HepG2 (cell line): ENCODE data around the gene NHSL1. TPM values are rescaled to one million over a fixed set of nuclear protein-coding genes. Genes with fewer than 3 reads are reported as not detected.

Experiments used
- ATAC-seq: fragments of 200-7000 bp; cut with Tn5 transposase; 3 replicates; pipeline ENCODE4 v1.9.1; 2020; ENCODE audit warnings: mild to moderate bottlenecking, moderate library complexity
- BruUV-seq: library from RNA; stranded (reverse); fragments of 400-500 nt; replicated peaks from 2 replicates; lab custom pipeline; 2021; lab: Mats Ljungman, UMichigan
- CTCF ChIA-PET: fragments of 300-600 bp; formaldehyde crosslinking; extraction: SDS; loops from one replicate; lab custom pipeline; 2021; ENCODE audit warnings: low total read pairs, inconsistent platforms, low intra/inter-chr PET ratio; lab: Yijun Ruan, JAX
- POLR2A ChIA-PET: fragments of 350-600 bp; sonication (Branson Sonifier 250); formaldehyde crosslinking; loops from one replicate; lab custom pipeline; 2020; ENCODE audit warnings: antibody characterized with exemption, inconsistent platforms; lab: Yijun Ruan, JAX
- DNase-seq: peaks from one replicate; pipeline ENCODE4 v3.0.0-alpha.2; 2015; ENCODE audit warnings: low spot score
- FAIRE-seq: peaks from 3 replicates; lab custom pipeline; 2011; peaks lifted over from hg19 to GRCh38; lab: Jason Lieb, UNC
- H2AFZ ChIP-seq: one replicate; pipeline ENCODE4 v1.6.1; 2011; ENCODE audit warnings: low read length, inconsistent platforms
- H3K27ac ChIP-seq: fragments of 300-600 bp; 3 replicates; pipeline ENCODE4 v1.8.0; 2011; ENCODE audit warnings: mixed run types, mild to moderate bottlenecking, mixed read lengths, low read length, inconsistent platforms; ENCODE audit not compliant: insufficient read depth; ENCODE audit errors: extremely low read length
- H3K27me3 ChIP-seq, 2 experiments: fragments of 200-600 bp in 1 of 2; 2 replicates in 1 of 2; 3 replicates in 1 of 2; pipeline versions ENCODE4 v1.6.0 to v1.8.0; 2011; ENCODE audit warnings: low read length in 2 of 2, mild to moderate bottlenecking in 2 of 2, moderate library complexity in 2 of 2, inconsistent platforms in 1 of 2; ENCODE audit not compliant: insufficient read depth in 2 of 2, control insufficient read depth in 1 of 2
- H3K36me3 ChIP-seq, 2 experiments: fragments of 200-600 bp in 1 of 2; replicated peaks in 1 of 2; 2 replicates in 1 of 2; 3 replicates in 1 of 2; pipeline versions ENCODE4 v1.5.1 to v1.8.0; 2011; ENCODE audit warnings: low read length in 2 of 2, inconsistent platforms in 1 of 2; ENCODE audit not compliant: insufficient read depth in 2 of 2, control insufficient read depth in 1 of 2
- H3K4me1 ChIP-seq: 2 replicates; pipeline ENCODE4 v1.5.1; 2012; ENCODE audit warnings: low read length, inconsistent platforms; ENCODE audit not compliant: insufficient read depth
- H3K4me2 ChIP-seq: 2 replicates; pipeline ENCODE4 v1.6.0; 2011; ENCODE audit warnings: low read depth, low read length, inconsistent platforms
- H3K4me3 ChIP-seq, 3 experiments: fragments of 200-600 bp in 1 of 3; sonication (generic), shearing (Covaris generic) in 1 of 3; replicated peaks in 1 of 3; 2 replicates each; pipeline ENCODE4 v1.5.1; 2011 to 2016; ENCODE audit warnings: low read length in 3 of 3, inconsistent platforms in 2 of 3, low read depth in 2 of 3, mild to moderate bottlenecking in 2 of 3, control low read depth in 1 of 3, mixed read lengths in 1 of 3; ENCODE audit not compliant: insufficient read depth in 1 of 3
- H3K79me2 ChIP-seq: one replicate; pipeline ENCODE4 v1.6.1; 2011; ENCODE audit warnings: low read length, inconsistent platforms; ENCODE audit not compliant: insufficient read depth
- H3K9ac ChIP-seq: 2 replicates; pipeline ENCODE4 v1.6.0; 2011; ENCODE audit warnings: mild to moderate bottlenecking, low read depth, low read length, inconsistent platforms; ENCODE audit not compliant: insufficient read depth
- H3K9me3 ChIP-seq: 2 replicates; pipeline ENCODE4 v1.5.1; 2012; ENCODE audit warnings: mild to moderate bottlenecking, low read length
- H4K20me1 ChIP-seq: 2 replicates; pipeline ENCODE4 v1.6.0; 2011; ENCODE audit warnings: inconsistent platforms, mild to moderate bottlenecking, low read length, moderate library complexity; ENCODE audit not compliant: insufficient read depth
- ATF7 ChIP-seq, 2 experiments: fragments of 450-650 bp in 1 of 2; sonication (generic) in 1 of 2; formaldehyde crosslinking in 1 of 2; IDR thresholded peaks; 2 replicates each; pipeline versions ENCODE4 v1.4.0 to v1.6.1; 2016 to 2020; ENCODE audit warnings: antibody characterized with exemption in 1 of 2, mild to moderate bottlenecking in 1 of 2, missing genetic modification reagents in 1 of 2
- BHLHE40 ChIP-seq: IDR thresholded peaks from 2 replicates; pipeline ENCODE4 v1.6.1; 2011; ENCODE audit warnings: low read length, improper control_type of control experiment
- FOXC1 ChIP-seq: sonication (generic); formaldehyde crosslinking; IDR thresholded peaks from 2 replicates; pipeline ENCODE4 v1.8.0; 2022; ENCODE audit warnings: mild to moderate bottlenecking, missing genetic modification reagents, borderline replicate concordance
- GATAD2A ChIP-seq: IDR thresholded peaks from 2 replicates; pipeline ENCODE4 v1.6.1; 2016
- KAT7 ChIP-seq: IDR thresholded peaks from 2 replicates; pipeline ENCODE4 v1.6.1; 2018; ENCODE audit warnings: borderline replicate concordance, missing compliant biosample characterization
- KAT8 ChIP-seq: IDR thresholded peaks from 2 replicates; pipeline ENCODE4 v1.6.1; 2016; ENCODE audit warnings: missing genetic modification reagents, missing compliant biosample characterization
- KLF9 ChIP-seq: IDR thresholded peaks from 2 replicates; pipeline ENCODE4 v1.6.1; 2016; ENCODE audit warnings: low read depth
- MED1 ChIP-seq: sonication (generic); formaldehyde crosslinking; IDR thresholded peaks from 2 replicates; pipeline ENCODE4 v1.4.0; 2020; ENCODE audit warnings: missing genetic modification reagents
- MTA3 ChIP-seq: sonication (generic); formaldehyde crosslinking; IDR thresholded peaks from 2 replicates; pipeline ENCODE4 v1.4.0; 2020; ENCODE audit warnings: missing genetic modification reagents
- NAIF1 ChIP-seq: sonication (generic); formaldehyde crosslinking; IDR thresholded peaks from 2 replicates; pipeline ENCODE4 v1.5.0; 2020; ENCODE audit warnings: mild to moderate bottlenecking, missing genetic modification reagents, borderline replicate concordance
- NCOA2 ChIP-seq: sonication (generic); formaldehyde crosslinking; IDR thresholded peaks from 2 replicates; pipeline ENCODE4 v1.8.0; 2022; ENCODE audit warnings: inconsistent platforms
- NFRKB ChIP-seq: fragments of 450-650 bp; IDR thresholded peaks from 2 replicates; pipeline ENCODE4 v1.6.1; 2017
- NR2C2 ChIP-seq: sonication (generic); formaldehyde crosslinking; IDR thresholded peaks from 2 replicates; pipeline ENCODE4 v1.4.0; 2020; ENCODE audit warnings: missing genetic modification reagents, mild to moderate bottlenecking, moderate library complexity, borderline replicate concordance
- POLR2AphosphoS2 ChIP-seq: IDR thresholded peaks from 2 replicates; pipeline ENCODE4 v1.6.1; 2011; ENCODE audit warnings: low read depth, low read length, improper control_type of control experiment
- SMC3 ChIP-seq: IDR thresholded peaks from 2 replicates; pipeline ENCODE4 v1.6.1; 2011; ENCODE audit warnings: low read length, improper control_type of control experiment
- SOX13 ChIP-seq, 3 experiments: fragments of 450-650 bp in 1 of 3; sonication (generic) in 1 of 3; formaldehyde crosslinking in 1 of 3; IDR thresholded peaks in 2 of 3; conservative IDR thresholded peaks in 1 of 3; 2 replicates each; pipeline versions ENCODE4 v1.5.0 to v1.6.1; 2016 to 2020; ENCODE audit warnings: antibody characterized with exemption in 1 of 3, mild to moderate bottlenecking in 1 of 3, missing compliant biosample characterization in 1 of 3, missing genetic modification reagents in 1 of 3, moderate library complexity in 1 of 3
- TBX2 ChIP-seq: sonication (generic); formaldehyde crosslinking; IDR thresholded peaks from 2 replicates; pipeline ENCODE4 v1.5.0; 2020; ENCODE audit warnings: missing genetic modification reagents, mild to moderate bottlenecking, borderline replicate concordance
- TMF1 ChIP-seq: sonication (generic); formaldehyde crosslinking; IDR thresholded peaks from 2 replicates; pipeline ENCODE4 v1.8.1; 2022; ENCODE audit warnings: low read depth, missing genetic modification reagents
- TOPORS ChIP-seq: sonication (generic); formaldehyde crosslinking; IDR thresholded peaks from 2 replicates; pipeline ENCODE4 v1.8.0; 2023; ENCODE audit warnings: mild to moderate bottlenecking, missing genetic modification reagents
- TP53 ChIP-seq: sonication (generic); formaldehyde crosslinking; conservative IDR thresholded peaks from 2 replicates; pipeline ENCODE4 v1.4.0; 2020; ENCODE audit warnings: missing genetic modification reagents
- ZFYVE20 ChIP-seq: sonication (generic); formaldehyde crosslinking; IDR thresholded peaks from 2 replicates; pipeline ENCODE4 v1.8.0; 2023; ENCODE audit warnings: low read depth, mild to moderate bottlenecking, moderate library complexity, missing genetic modification reagents, borderline replicate concordance
- ZNF326 ChIP-seq: sonication (generic); formaldehyde crosslinking; IDR thresholded peaks from 2 replicates; pipeline ENCODE4 v1.4.0; 2020; ENCODE audit warnings: missing genetic modification reagents, borderline replicate concordance
- ZNF616 ChIP-seq: sonication (generic); formaldehyde crosslinking; IDR thresholded peaks from 2 replicates; pipeline ENCODE4 v1.5.0; 2020; ENCODE audit warnings: low read depth, mild to moderate bottlenecking, missing genetic modification reagents
- ZNF891 ChIP-seq: sonication (generic); formaldehyde crosslinking; IDR thresholded peaks from 2 replicates; pipeline ENCODE4 v1.5.0; 2020; ENCODE audit warnings: mild to moderate bottlenecking, missing genetic modification reagents
- ZSCAN22 ChIP-seq: sonication (generic); formaldehyde crosslinking; IDR thresholded peaks from 2 replicates; pipeline ENCODE4 v1.4.0; 2020; ENCODE audit warnings: mild to moderate bottlenecking, missing genetic modification reagents
- WGBS: methylation state at CpG from one replicate; pipeline ENCODE4 v1.1.6; 2017; ENCODE audit warnings: low lambda C conversion rate; 5-methylcytosine and 5-hydroxymethylcytosine counted together
- in situ Hi-C: cut with HindIII; loops from 2 replicates; pipeline ENCODE4 v1.10.0; 2017; ENCODE audit warnings: low pct_unique_long_range_greater_than_20kb; ENCODE audit not compliant: extremely low pct_ligation_motif_present
- intact Hi-C: fragments of 100-400 bp; cut with micrococcal nuclease; formaldehyde crosslinking; loops from one replicate; pipeline ENCODE4 v1.10.0; 2022; ENCODE audit not compliant: unreplicated experiment
- polyA plus RNA-seq, 8 experiments: library from polyadenylated mRNA; depleted of rRNA in 3 of 8; stranded (reverse) in 7 of 8; unstranded in 1 of 8; fragments of >200 nt; fragmentation: Illumina TruSeq in 4 of 8; extraction: Trizol in 4 of 8; gene quantifications; 2 replicates each; pipeline versions ENCODE4 v1.2.1 to v1.2.3, GENCODE V29; 2011 to 2016; ENCODE audit warnings: low read depth in 4 of 8, missing spikeins in 1 of 8, mixed read lengths in 1 of 8; ENCODE audit not compliant: insufficient read depth in 1 of 8
- total RNA-seq, 5 experiments: library from RNA; depleted of rRNA; stranded (reverse); fragments of >200 nt; fragmentation: Illumina TruSeq; extraction: Trizol; gene quantifications; 2 replicates each; pipeline ENCODE4 v1.2.3, GENCODE V29; 2016; ENCODE audit warnings: low read depth in 1 of 5
- TF ChIP-seq, protein P1 (sequence below): sonication (generic); formaldehyde crosslinking; IDR thresholded peaks from 2 replicates; pipeline ENCODE4 v1.9.0; 2021; ENCODE audit warnings: missing genetic modification reagents, mild to moderate bottlenecking, borderline replicate concordance

NHSL1 gene
- total and polyA plus RNA-seq, 2 of the 13 experiments (the other 11 are each of a cell fraction or from before 2014, with no cell fraction given) = 24.9 to 53.6 TPM

DNA sequence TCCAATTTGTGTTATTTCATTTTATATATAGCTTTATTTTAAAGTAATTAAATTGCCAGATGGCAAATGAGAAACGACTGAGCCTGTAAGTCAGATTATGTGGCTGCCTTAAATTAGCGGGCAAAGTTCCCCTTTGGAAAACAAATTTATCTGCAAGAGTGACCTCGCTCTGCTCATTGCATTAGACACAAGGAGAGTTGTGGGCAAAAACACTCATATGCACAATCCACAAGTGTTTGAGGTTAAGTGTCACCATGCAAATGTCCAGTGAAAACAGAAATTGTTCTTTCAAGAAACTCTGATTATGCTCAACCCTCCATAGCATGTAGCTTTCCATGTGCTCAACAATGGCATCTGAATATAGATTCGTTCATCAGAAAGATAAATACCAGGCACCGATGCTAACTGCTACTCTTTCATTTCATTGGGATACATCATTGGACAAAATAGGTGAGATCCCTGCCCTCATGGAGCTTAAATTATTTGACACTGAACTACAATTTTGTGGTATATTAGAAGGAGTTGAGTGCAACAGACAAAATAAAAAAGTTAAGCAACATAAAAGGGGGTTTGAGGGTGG is 1.7 kb upstream of the NHSL1 start:
- peaks cover 2 to 3% of the 10 kb centered on the region in 2 experiments for H3K36me3 ChIP-seq
- in situ Hi-C loops (no loop called here), intact Hi-C loops (no loop called here)
- WGBS = 24% methylated on average over 5 of the region's 5 CpGs
- ATAC-seq (no peak), FAIRE-seq (no peak), DNase-seq (peak; percentile 55)
- H3K9ac ChIP-seq = peak overlapping the region; percentile 66
- no peaks in the 10 kb centered on the region for H3K9me3 ChIP-seq
- peaks cover 89% of the 10 kb centered on the region for H3K4me1 ChIP-seq
- H3K4me3 ChIP-seq = peak overlapping the region in 2 of 3 experiments; percentile 75 to 86; a peak in 2 of 6 replicates
- peak overlapping the region; percentile 68 for H3K4me2 ChIP-seq
- BruUV-seq = no TSS peak
- POLR2A ChIA-PET = interaction anchor here (0.9 to 2.1 kb wide), 6 partner anchors 11 to 70 kb away, joined by 3 to 9 read pairs (median 3); no protein-coding TSS in a partner anchor
- H3K79me2 ChIP-seq = peaks cover 77% of the 10 kb centered on the region
- CTCF ChIA-PET = no interaction called here
- H2AFZ ChIP-seq = no peak overlapping the region
- H4K20me1 ChIP-seq = peaks cover 8% of the 10 kb centered on the region; the same call in 1 of the 2 replicates
- no peaks in the 10 kb centered on the region; a peak in 1 of 5 replicates for H3K27me3 ChIP-seq
- peak overlapping the region; percentile 70 for H3K27ac ChIP-seq
- no peak for TF ChIP-seq SOX13 (IDR thresholded peaks at IDR 0.05)
- TF ChIP-seq SOX13 (CRISPR knock-in tag; conservative IDR thresholded peaks at IDR 0.05 in 1 of 2, IDR thresholded peaks at IDR 0.05 in 1 of 2) = peak in 1 of 2 experiments; percentile 81; a peak in 2 of 4 replicates
- no peak for TF ChIP-seq NAIF1 (CRISPR knock-in tag)
- no peak for TF ChIP-seq ZFYVE20 (CRISPR knock-in tag)
- TF ChIP-seq ZNF891 = no peak
- TF ChIP-seq KLF9 (CRISPR knock-in tag) = peak; percentile 37; the same call in 1 of the 2 replicates
- no peak for TF ChIP-seq BHLHE40
- TF ChIP-seq ZSCAN22 (CRISPR knock-in tag) = no peak
- 0 out of 2 replicates have a peak, but pooled peaks have one; percentile 16 for TF ChIP-seq MED1 (CRISPR knock-in tag)
- peak; percentile 33 for TF ChIP-seq NR2C2 (CRISPR knock-in tag)
- TF ChIP-seq POLR2AphosphoS2 = no peak
- no peak for TF ChIP-seq SMC3
- TF ChIP-seq MTA3 = no peak
- no peak for TF ChIP-seq FOXC1 (CRISPR knock-in tag)
- no peak for TF ChIP-seq TP53 (CRISPR knock-in tag)
- peak; percentile 48; the same call in 1 of the 2 replicates for TF ChIP-seq NCOA2 (CRISPR knock-in tag)
- TF ChIP-seq NFRKB = no peak
- TF ChIP-seq KAT7 (CRISPR knock-in tag) = no peak
- no peak for TF ChIP-seq ATF7 (IDR thresholded peaks at IDR 0.05)
- no peak for TF ChIP-seq ATF7 (CRISPR knock-in tag; IDR thresholded peaks at IDR 0.05)
- TF ChIP-seq TBX2 = 0 out of 2 replicates have a peak, but pooled peaks have one; percentile 44
- no peak for TF ChIP-seq TOPORS (CRISPR knock-in tag)
- no peak for TF ChIP-seq ZNF326 (CRISPR knock-in tag)
- TF ChIP-seq, protein P1, sequence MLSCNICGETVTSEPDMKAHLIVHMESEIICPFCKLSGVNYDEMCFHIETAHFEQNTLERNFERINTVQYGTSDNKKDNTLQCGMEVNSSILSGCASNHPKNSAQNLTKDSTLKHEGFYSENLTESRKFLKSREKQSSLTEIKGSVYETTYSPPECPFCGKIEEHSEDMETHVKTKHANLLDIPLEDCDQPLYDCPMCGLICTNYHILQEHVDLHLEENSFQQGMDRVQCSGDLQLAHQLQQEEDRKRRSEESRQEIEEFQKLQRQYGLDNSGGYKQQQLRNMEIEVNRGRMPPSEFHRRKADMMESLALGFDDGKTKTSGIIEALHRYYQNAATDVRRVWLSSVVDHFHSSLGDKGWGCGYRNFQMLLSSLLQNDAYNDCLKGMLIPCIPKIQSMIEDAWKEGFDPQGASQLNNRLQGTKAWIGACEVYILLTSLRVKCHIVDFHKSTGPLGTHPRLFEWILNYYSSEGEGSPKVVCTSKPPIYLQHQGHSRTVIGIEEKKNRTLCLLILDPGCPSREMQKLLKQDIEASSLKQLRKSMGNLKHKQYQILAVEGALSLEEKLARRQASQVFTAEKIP = no peak
- no peak for TF ChIP-seq ZNF616 (CRISPR knock-in tag)
- no peak for TF ChIP-seq TMF1 (CRISPR knock-in tag)
- peak; percentile 77 for TF ChIP-seq GATAD2A
- no peak for TF ChIP-seq KAT8 (CRISPR knock-in tag)
